HFF-Myc (cell line): ENCODE data around the gene WRAP73.

Source experiments
- DNase-seq: peaks from one replicate; pipeline ENCODE4 v3.0.0-alpha.2; 2011; ENCODE audit warnings: low read depth; ENCODE audit errors: extremely low read depth
- H3K4me3 ChIP-seq: replicated peaks from 2 replicates; pipeline ENCODE4 v1.5.1; 2011; ENCODE audit warnings: low read depth, mild to moderate bottlenecking, control low read depth, low read length
- TF ChIP-seq, protein P1 (sequence below): IDR thresholded peaks from 2 replicates; pipeline ENCODE4 v1.5.1; 2012; ENCODE audit warnings: mild to moderate bottlenecking, low read depth, low read length, control low read depth; ENCODE audit errors: missing control alignments

WRAP73 gene

DNA sequence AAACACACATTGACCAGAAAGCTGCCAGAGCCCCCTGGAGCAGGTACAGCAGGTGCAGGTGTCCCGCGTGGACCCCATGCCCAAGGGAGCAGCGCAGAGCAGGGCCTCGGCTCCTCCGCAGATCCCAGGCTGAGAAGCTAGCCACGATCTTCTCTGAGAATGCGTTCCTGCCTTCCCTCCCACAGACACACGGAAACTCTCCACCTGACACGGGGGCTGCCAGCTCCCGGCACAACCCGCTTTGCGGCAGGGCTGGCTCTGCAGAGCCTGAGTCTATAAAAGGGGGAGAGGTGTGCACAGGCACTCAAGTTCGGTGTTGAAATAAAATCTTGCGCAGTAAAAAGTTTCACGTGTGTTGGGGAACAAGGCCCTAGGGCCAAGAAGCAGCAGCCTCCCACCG lies 48.2 kb downstream of the WRAP73 start:
- TF ChIP-seq, protein P1, sequence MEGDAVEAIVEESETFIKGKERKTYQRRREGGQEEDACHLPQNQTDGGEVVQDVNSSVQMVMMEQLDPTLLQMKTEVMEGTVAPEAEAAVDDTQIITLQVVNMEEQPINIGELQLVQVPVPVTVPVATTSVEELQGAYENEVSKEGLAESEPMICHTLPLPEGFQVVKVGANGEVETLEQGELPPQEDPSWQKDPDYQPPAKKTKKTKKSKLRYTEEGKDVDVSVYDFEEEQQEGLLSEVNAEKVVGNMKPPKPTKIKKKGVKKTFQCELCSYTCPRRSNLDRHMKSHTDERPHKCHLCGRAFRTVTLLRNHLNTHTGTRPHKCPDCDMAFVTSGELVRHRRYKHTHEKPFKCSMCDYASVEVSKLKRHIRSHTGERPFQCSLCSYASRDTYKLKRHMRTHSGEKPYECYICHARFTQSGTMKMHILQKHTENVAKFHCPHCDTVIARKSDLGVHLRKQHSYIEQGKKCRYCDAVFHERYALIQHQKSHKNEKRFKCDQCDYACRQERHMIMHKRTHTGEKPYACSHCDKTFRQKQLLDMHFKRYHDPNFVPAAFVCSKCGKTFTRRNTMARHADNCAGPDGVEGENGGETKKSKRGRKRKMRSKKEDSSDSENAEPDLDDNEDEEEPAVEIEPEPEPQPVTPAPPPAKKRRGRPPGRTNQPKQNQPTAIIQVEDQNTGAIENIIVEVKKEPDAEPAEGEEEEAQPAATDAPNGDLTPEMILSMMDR: no peak
- no peak overlapping the region for H3K4me3 ChIP-seq
- DNase-seq: no peak

DNA sequence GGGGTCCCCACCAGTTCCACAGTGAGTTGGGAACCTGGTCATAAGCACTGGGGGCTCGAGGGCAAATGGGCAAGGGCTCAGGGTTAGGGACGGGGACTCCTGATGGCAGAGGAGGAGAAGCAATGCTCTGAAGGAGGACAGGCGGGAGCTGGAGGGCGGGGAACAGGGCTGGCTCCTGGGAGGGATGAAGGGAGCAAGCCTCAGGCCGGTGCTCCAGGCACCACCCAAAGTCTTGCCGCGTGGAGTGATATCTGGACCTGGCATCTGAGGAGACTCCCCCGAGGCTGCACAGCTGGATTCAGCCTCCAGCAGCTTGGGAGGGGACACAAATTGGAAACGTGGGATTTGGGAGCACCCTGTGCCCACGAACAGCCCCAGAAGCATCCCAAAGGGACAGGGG lies 49.5 kb downstream of the WRAP73 start:
- H3K4me3 ChIP-seq: no peak overlapping the region
- TF ChIP-seq, protein P1: no peak
- no peak for DNase-seq

DNA sequence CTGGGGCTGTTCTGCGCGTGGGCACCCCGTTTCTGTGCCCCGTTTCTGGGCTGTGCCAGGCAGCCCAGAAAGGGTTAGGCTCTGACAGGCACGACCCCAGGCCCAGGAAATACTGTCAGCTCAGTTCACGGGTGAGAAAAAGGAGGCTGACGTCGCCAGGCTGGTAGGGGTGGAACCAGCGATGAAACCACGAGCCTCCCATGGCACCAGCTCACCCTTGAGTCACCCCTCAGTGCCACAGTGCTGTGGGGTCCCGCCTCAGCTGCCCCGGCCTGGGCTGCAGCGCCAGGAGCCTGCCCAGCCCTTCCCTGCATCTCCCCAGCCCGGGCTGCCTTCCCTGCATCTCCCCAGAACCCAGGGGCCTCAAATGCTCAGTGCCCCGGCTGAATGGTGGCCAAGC lies 50.1 kb downstream of the WRAP73 start:
- TF ChIP-seq, protein P1: no peak
- H3K4me3 ChIP-seq: no peak overlapping the region
- no peak for DNase-seq

GRCh38 chr1:3599286-3599811 lies 50.6 kb downstream of the WRAP73 start:
- TF ChIP-seq, protein P1: no peak
- no peak for DNase-seq
- no peak overlapping the region for H3K4me3 ChIP-seq

- no peak for DNase-seq
- TF ChIP-seq, protein P1: no peak
- no peak overlapping the region for H3K4me3 ChIP-seq
Measured at GRCh38 chr1:3598522-3599285, 51.2 kb downstream of the WRAP73 start.

DNA sequence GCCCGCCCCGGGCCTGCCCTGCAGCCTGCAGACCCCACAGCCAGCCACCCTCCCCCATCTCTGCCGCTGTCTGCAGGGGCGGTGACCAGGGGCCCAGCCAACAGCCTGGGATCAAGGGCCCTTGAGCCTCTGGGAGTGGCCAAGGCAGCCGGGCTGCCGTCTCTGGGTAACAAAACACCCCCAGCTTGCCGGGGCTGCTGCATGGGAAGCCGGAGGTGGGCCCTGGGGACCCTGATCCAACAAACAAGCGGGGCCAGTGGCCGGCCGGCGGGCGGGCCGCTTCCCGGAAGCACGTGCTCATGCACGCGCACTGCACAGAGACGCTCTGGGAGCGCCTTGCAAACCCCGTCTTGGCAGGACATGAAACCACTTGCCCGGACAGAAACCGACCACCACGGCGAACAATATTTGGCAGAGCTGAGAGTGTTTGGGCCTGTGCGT lies 51.8 kb downstream of the WRAP73 start:
- no peak overlapping the region for H3K4me3 ChIP-seq
- DNase-seq: no peak
- TF ChIP-seq, protein P1: no peak
